Thoracic aorta (tissue), 2 donors: ENCODE measurements around the gene CDH23. TPM values are rescaled to one million over a fixed set of nuclear protein-coding genes. Genes with fewer than 3 reads are reported as not detected.

ENCODE experiments used
- ATAC-seq: fragments of 150-250 bp; one replicate; pipeline ENCODE4 v1.8.0; 2017; ENCODE audit warnings: low read depth; ENCODE audit not compliant: insufficient number of reproducible peaks, low FRiP score
- DNase-seq: peaks from one replicate; pipeline ENCODE4 v3.0.0-alpha.2; 2020; ENCODE audit warnings: low spot score
- H3K27ac ChIP-seq, 2 donors: fragments of 200-600 bp; sonication (generic); 1 replicate in 1 of 2; 2 replicates in 1 of 2; pipeline ENCODE4 v1.5.1; 2016; ENCODE audit warnings: mild to moderate bottlenecking in 2 of 2, moderate library complexity in 2 of 2
- H3K27me3 ChIP-seq: fragments of 200-600 bp; sonication (generic); replicated peaks from 2 replicates; pipeline ENCODE4 v1.6.0; 2016; ENCODE audit warnings: mild to moderate bottlenecking; ENCODE audit not compliant: insufficient read depth
- H3K36me3 ChIP-seq: fragments of 200-600 bp; sonication (generic); one replicate; pipeline ENCODE4 v1.5.1; 2016
- H3K4me1 ChIP-seq, 2 donors: fragments of 200-600 bp; sonication (generic); 1 replicate in 1 of 2; 2 replicates in 1 of 2; pipeline versions ENCODE4 v1.5.1 to v1.6.0; 2016; ENCODE audit warnings: low read depth in 2 of 2, mild to moderate bottlenecking in 1 of 2; ENCODE audit not compliant: control insufficient read depth in 1 of 2
- H3K4me3 ChIP-seq: fragments of 200-600 bp; sonication (generic); 2 replicates; pipeline ENCODE4 v1.5.1; 2016; ENCODE audit warnings: mild to moderate bottlenecking
- H3K9me3 ChIP-seq: fragments of 200-600 bp; sonication (generic); 2 replicates; pipeline ENCODE4 v1.5.1; 2016
- CTCF ChIP-seq: fragments of 200-600 bp; sonication (generic); IDR thresholded peaks from one replicate; pipeline ENCODE4 v1.5.1; 2019; ENCODE audit warnings: antibody characterized with exemption
- total RNA-seq, 2 donors: library from RNA; depleted of rRNA; stranded (reverse); fragments of >200 nt; gene quantifications; one replicate each; pipeline versions ENCODE4 v1.1.0 to v1.2.3, GENCODE V29; 2016

CDH23 gene
- total RNA-seq, 2 donors from 2014 or later: 10.6 to 10.8 TPM

- Histone ChIP-seq H3K9me3 (no peaks in the 10 kb centered on the region), H3K36me3 (no peaks in the 10 kb centered on the region), H3K27ac (no peak overlapping the region), H3K4me3 (no peak overlapping the region), H3K4me1 (peaks cover 34 to 56% of the 10 kb centered on the region in 2 donors), H3K27me3 (no peaks in the 10 kb centered on the region)
- ATAC-seq: no peak
- no peak for DNase-seq
- no peak for TF ChIP-seq CTCF
Observed at GRCh38 chr10:71717056-71717455, 320.3 kb downstream of the CDH23 start.

GRCh38 chr10:71717551-71717951, 320.8 kb downstream of the CDH23 start:
- TF ChIP-seq CTCF: no peak
- Histone ChIP-seq H3K4me3 (no peak overlapping the region), H3K4me1 (peaks cover 33 to 54% of the 10 kb centered on the region in 2 donors), H3K27me3 (no peaks in the 10 kb centered on the region), H3K27ac (peak overlapping the region in 1 of 2 donors; percentile 31), H3K9me3 (no peaks in the 10 kb centered on the region), H3K36me3 (no peaks in the 10 kb centered on the region)
- ATAC-seq (no peak), DNase-seq (no peak)

GRCh38 chr10:71718165-71718698, 321.5 kb downstream of the CDH23 start:
- no peaks in the 10 kb centered on the region for H3K9me3 ChIP-seq
- ATAC-seq (no peak), DNase-seq (no peak)
- no peak overlapping the region for H3K4me3 ChIP-seq
- H3K27ac ChIP-seq: no peak overlapping the region
- H3K36me3 ChIP-seq: no peaks in the 10 kb centered on the region
- no peaks in the 10 kb centered on the region for H3K27me3 ChIP-seq
- no peak for TF ChIP-seq CTCF
- H3K4me1 ChIP-seq: peaks cover 26 to 47% of the 10 kb centered on the region in 2 donors

- peaks cover 18 to 39% of the 10 kb centered on the region in 2 donors for H3K4me1 ChIP-seq
Observed at GRCh38 chr10:71719042-71719441, 322.3 kb downstream of the CDH23 start.

More at GRCh38 chr10:71719042-71719441, 322.3 kb downstream of the CDH23 start:
- no peak for ATAC-seq
- Histone ChIP-seq H3K27ac (no peak overlapping the region), H3K4me3 (no peak overlapping the region), H3K36me3 (no peaks in the 10 kb centered on the region), H3K27me3 (no peaks in the 10 kb centered on the region), H3K9me3 (no peaks in the 10 kb centered on the region)
- no peak for TF ChIP-seq CTCF
- no peak for DNase-seq
